ENCODE data around the gene RNF169. TPM values are rescaled to one million over a fixed set of nuclear protein-coding genes. Genes with fewer than 3 reads are reported as not detected.

The RNF169 gene
- total RNA-seq, 1 experiment from 2014 or later: 13.0 TPM

- no peak overlapping the region for H3K27ac ChIP-seq (ENCODE audit: insufficient read length, low read depth, low read length)
- H3K27ac Mint-ChIP-seq: no peak overlapping the region
- H3K79me1 ChIP-seq (ENCODE audit: insufficient read depth, low read depth, low read length, poor library complexity, severe bottlenecking): peaks cover 3% of the 10 kb centered on the region
- no peak for DNase-seq
- no peak overlapping the region for H4K91ac ChIP-seq (ENCODE audit: insufficient read length, low read depth, low read length)
- no peak overlapping the region for H2BK120ac ChIP-seq (ENCODE audit: low read depth, low read length, poor library complexity, severe bottlenecking)
- peaks cover 55 to 62% (median 58%) of the 10 kb centered on the region in 3 experiments for H3K36me3 Mint-ChIP-seq (ENCODE audit: insufficient read depth in 1 of 3, low read depth in 3 of 3)
- H3K27me3 Mint-ChIP-seq (ENCODE audit: low read depth): no peaks in the 10 kb centered on the region
- no peak overlapping the region for H3K4me2 ChIP-seq (ENCODE audit: insufficient read depth, insufficient read length, low read length)
- TF ChIP-seq CTCF (conservative IDR thresholded peaks at IDR 0.05): no peak
- no peak overlapping the region for H3K18ac ChIP-seq (ENCODE audit: insufficient read length, low read depth, low read length)
- no peak overlapping the region for H3K4me3 Mint-ChIP-seq
- no peak overlapping the region for H4K8ac ChIP-seq (replicated peaks; ENCODE audit: insufficient read length, low read depth, low read length)
- H4K20me1 ChIP-seq (ENCODE audit: control insufficient read depth, insufficient read depth, insufficient read length): no peaks in the 10 kb centered on the region
- H3K79me2 ChIP-seq (ENCODE audit: insufficient read depth, low read length): no peaks in the 10 kb centered on the region
- H3K9me3 ChIP-seq (ENCODE audit: control insufficient read depth, low read depth, low read length): peaks cover 7% of the 10 kb centered on the region
- H2AFZ ChIP-seq (ENCODE audit: low read length): no peak overlapping the region
- no peak overlapping the region for H3K56ac ChIP-seq (ENCODE audit: insufficient read length, low read depth, low read length)
- no peak overlapping the region for H3T11ph ChIP-seq (ENCODE audit: low read length)
- H3K9ac ChIP-seq (ENCODE audit: extremely low read depth, insufficient read length, low read length): no peak overlapping the region
- H2BK12ac ChIP-seq (ENCODE audit: insufficient read length, low read depth, low read length): no peak overlapping the region
- no peak overlapping the region for H2AK5ac ChIP-seq (ENCODE audit: insufficient read length, low read length)
- H3K4me1 ChIP-seq (ENCODE audit: insufficient read depth, low read length): no peaks in the 10 kb centered on the region
- peaks cover 40 to 41% of the 10 kb centered on the region in 2 experiments for H3K9me3 Mint-ChIP-seq
- no peaks in the 10 kb centered on the region for H3K23me2 ChIP-seq (ENCODE audit: insufficient read length, low read depth, low read length, poor library complexity, severe bottlenecking)
- H3K27me3 ChIP-seq (ENCODE audit: insufficient read depth, low read length): no peaks in the 10 kb centered on the region
- no peak overlapping the region for H3K23ac ChIP-seq (ENCODE audit: insufficient read length, low read depth, low read length)
- no peaks in the 10 kb centered on the region for H3K4me1 Mint-ChIP-seq
- WGBS (ENCODE audit: extremely low coverage, insufficient read length, low lambda C conversion rate): no CpG with 5 or more reads among the region's 5 CpGs
- no peak overlapping the region for H2BK15ac ChIP-seq (ENCODE audit: low read depth, low read length)
- no peak overlapping the region for H2BK20ac ChIP-seq (ENCODE audit: low read depth, low read length, poor library complexity, severe bottlenecking)
- no peak overlapping the region for H3K4ac ChIP-seq (ENCODE audit: low read depth, low read length)
- no peak overlapping the region for H3K14ac ChIP-seq (ENCODE audit: insufficient read depth, low read length)
- no peak overlapping the region for H4K5ac ChIP-seq (ENCODE audit: insufficient read length, low read depth, low read length)
- H2BK5ac ChIP-seq (ENCODE audit: insufficient read length, low read length): no peak overlapping the region
Measured at GRCh38 chr11:74822170-74822569, 73.5 kb downstream of the RNF169 start.

Data from H9 (cell line).